ENCODE measurements around the gene FXYD4.
"Not testable (repeated sequence)": the region's sequence is repeated elsewhere in the genome, so short reads cannot be mapped to it uniquely, and the experiment has no call there.

FXYD4 gene

GRCh38 chr10:43376046-43376635 lies 4.7 kb downstream of the FXYD4 start:
- no peak for DNase-seq (ENCODE audit: low read depth)

- DNase-seq (ENCODE audit: low read depth), result no peak
These were observed 5.5 kb downstream of the FXYD4 start for GRCh38 chr10:43376828-43377423.

GRCh38 chr10:43377424-43377883 lies 6.0 kb downstream of the FXYD4 start:
- DNase-seq (ENCODE audit: low read depth), result no peak

- DNase-seq (ENCODE audit: low read depth), result peak; percentile 21
These were observed 9.3 kb downstream of the FXYD4 start for GRCh38 chr10:43380610-43381222.

GRCh38 chr10:43383204-43383971 lies 12.0 kb downstream of the FXYD4 start:
- DNase-seq (ENCODE audit: low read depth), result peak; percentile 31

- no peak for DNase-seq (ENCODE audit: low read depth)
These were observed 13.1 kb downstream of the FXYD4 start for GRCh38 chr10:43384252-43385221.

- DNase-seq (ENCODE audit: low read depth), result no peak
These were observed 14.1 kb downstream of the FXYD4 start for GRCh38 chr10:43385412-43386004.

- DNase-seq (ENCODE audit: low read depth), result no peak
These were observed 15.1 kb downstream of the FXYD4 start for GRCh38 chr10:43386549-43386948.

GRCh38 chr10:43386981-43387677 lies 15.7 kb downstream of the FXYD4 start:
- no peak for DNase-seq (ENCODE audit: low read depth)

GRCh38 chr10:43387678-43388032 lies 16.2 kb downstream of the FXYD4 start:
- no peak for DNase-seq (ENCODE audit: low read depth)

GRCh38 chr10:43389867-43390266 lies 18.4 kb downstream of the FXYD4 start:
- no peak for DNase-seq (ENCODE audit: low read depth)

- no peak for DNase-seq (ENCODE audit: low read depth)
These were observed 18.9 kb downstream of the FXYD4 start for GRCh38 chr10:43390333-43390732.

- peak; percentile 66 for DNase-seq (ENCODE audit: low read depth)
These were observed 19.3 kb downstream of the FXYD4 start for GRCh38 chr10:43390759-43391158.

GRCh38 chr10:43391496-43391895 lies 20.1 kb downstream of the FXYD4 start:
- no peak for DNase-seq (ENCODE audit: low read depth)

- no peak for DNase-seq (ENCODE audit: low read depth)
These were observed 21.3 kb downstream of the FXYD4 start for GRCh38 chr10:43392748-43393147.

- not testable (repeated sequence) for DNase-seq (ENCODE audit: low read depth)
These were observed 21.8 kb downstream of the FXYD4 start for GRCh38 chr10:43393186-43393585.

- no peak for DNase-seq (ENCODE audit: low read depth)
These were observed 22.3 kb downstream of the FXYD4 start for GRCh38 chr10:43393606-43394360.

GRCh38 chr10:43394868-43395267 lies 23.4 kb downstream of the FXYD4 start:
- DNase-seq (ENCODE audit: low read depth), result no peak

- peak; percentile 36 for DNase-seq (ENCODE audit: low read depth)
These were observed 24.2 kb downstream of the FXYD4 start for GRCh38 chr10:43395571-43396060.

All from EH (cell line).